Sigmoid colon (tissue), 4 donors: ENCODE measurements around the gene CCDC188.

Experiments
- EP300 ChIP-seq, 4 donors: sonication (generic); formaldehyde crosslinking; IDR thresholded peaks; one replicate each; pipeline ENCODE4 v1.6.1; 2017; ENCODE audit warnings: antibody characterized with exemption in 4 of 4
- POLR2A ChIP-seq, 2 donors: fragments of 450-650 bp; IDR thresholded peaks; one replicate each; pipeline ENCODE4 v1.6.1; 2016; ENCODE audit warnings: antibody characterized with exemption in 2 of 2, mild to moderate bottlenecking in 2 of 2, moderate library complexity in 2 of 2
- POLR2AphosphoS5 ChIP-seq, 4 donors: sonication (generic); formaldehyde crosslinking; IDR thresholded peaks; one replicate each; pipeline ENCODE4 v1.6.1; 2017; ENCODE audit warnings: antibody characterized with exemption in 4 of 4
- TF ChIP-seq, protein P1 (sequence below), 4 experiments: fragments of 450-650 bp in 3 of 4; fragments of 200-600 bp in 1 of 4; IDR thresholded peaks; one replicate each; pipeline ENCODE4 v1.5.1; 2016 to 2019; ENCODE audit warnings: antibody characterized with exemption in 4 of 4, mild to moderate bottlenecking in 3 of 4, moderate library complexity in 2 of 4

DNA sequence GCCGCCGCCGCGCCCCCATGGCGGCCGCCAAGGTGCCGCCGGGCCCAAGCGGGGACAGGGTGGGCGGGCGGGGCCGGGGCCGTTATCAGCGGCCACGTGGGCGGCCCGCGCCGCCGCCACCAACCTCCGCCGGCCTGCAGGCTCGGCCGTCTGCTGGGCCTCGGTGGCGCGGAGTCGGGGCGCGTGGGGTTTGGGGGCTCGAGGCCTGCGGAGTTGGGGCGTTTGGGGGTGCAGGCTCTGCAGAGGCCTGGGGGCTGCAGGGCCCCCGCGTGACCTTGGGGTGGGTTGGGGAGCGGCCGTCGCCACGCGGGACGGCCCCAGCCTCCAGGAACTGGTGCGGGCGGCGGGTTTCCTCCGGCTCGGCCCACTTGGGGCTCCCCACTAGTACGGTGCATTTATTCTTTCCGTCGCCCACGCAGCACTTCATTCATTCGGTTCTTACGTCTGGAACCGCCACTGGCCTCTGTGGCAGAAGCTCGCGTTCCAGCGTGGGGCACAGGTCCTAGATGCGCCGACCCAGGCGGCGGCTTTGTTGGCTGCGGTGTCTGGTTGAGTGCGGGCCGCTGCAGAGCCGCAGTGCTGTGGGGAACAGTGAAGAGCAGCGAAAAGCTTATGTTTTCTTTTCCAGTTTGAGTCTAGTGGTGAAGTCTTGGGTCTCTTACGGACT, 33.1 kb downstream of the CCDC188 start:
- TF ChIP-seq, protein P1, sequence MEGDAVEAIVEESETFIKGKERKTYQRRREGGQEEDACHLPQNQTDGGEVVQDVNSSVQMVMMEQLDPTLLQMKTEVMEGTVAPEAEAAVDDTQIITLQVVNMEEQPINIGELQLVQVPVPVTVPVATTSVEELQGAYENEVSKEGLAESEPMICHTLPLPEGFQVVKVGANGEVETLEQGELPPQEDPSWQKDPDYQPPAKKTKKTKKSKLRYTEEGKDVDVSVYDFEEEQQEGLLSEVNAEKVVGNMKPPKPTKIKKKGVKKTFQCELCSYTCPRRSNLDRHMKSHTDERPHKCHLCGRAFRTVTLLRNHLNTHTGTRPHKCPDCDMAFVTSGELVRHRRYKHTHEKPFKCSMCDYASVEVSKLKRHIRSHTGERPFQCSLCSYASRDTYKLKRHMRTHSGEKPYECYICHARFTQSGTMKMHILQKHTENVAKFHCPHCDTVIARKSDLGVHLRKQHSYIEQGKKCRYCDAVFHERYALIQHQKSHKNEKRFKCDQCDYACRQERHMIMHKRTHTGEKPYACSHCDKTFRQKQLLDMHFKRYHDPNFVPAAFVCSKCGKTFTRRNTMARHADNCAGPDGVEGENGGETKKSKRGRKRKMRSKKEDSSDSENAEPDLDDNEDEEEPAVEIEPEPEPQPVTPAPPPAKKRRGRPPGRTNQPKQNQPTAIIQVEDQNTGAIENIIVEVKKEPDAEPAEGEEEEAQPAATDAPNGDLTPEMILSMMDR (IDR thresholded peaks at IDR 0.05) = no peak
- TF ChIP-seq POLR2A (IDR thresholded peaks at IDR 0.05) = no peak
- TF ChIP-seq POLR2AphosphoS5 (IDR thresholded peaks at IDR 0.05) = no peak
- no peak for TF ChIP-seq EP300 (IDR thresholded peaks at IDR 0.05)
